Fibroblast of lung (primary cell): ENCODE measurements around the gene MARCHF6.

Experiments used
- EZH2 ChIP-seq: IDR thresholded peaks from 2 replicates; pipeline ENCODE4 v1.5.1; 2012; ENCODE audit warnings: low read length, control low read depth, mild to moderate bottlenecking; ENCODE audit errors: missing control alignments
- TF ChIP-seq, protein P1 (sequence below), 2 donors: IDR thresholded peaks in 1 of 2; conservative IDR thresholded peaks in 1 of 2; 1 replicate in 1 of 2; 2 replicates in 1 of 2; pipeline ENCODE4 v1.5.1; 2011 to 2012; ENCODE audit warnings: low read length in 2 of 2, control low read depth in 1 of 2, inconsistent platforms in 1 of 2, low read depth in 1 of 2, mild to moderate bottlenecking in 1 of 2

DNA sequence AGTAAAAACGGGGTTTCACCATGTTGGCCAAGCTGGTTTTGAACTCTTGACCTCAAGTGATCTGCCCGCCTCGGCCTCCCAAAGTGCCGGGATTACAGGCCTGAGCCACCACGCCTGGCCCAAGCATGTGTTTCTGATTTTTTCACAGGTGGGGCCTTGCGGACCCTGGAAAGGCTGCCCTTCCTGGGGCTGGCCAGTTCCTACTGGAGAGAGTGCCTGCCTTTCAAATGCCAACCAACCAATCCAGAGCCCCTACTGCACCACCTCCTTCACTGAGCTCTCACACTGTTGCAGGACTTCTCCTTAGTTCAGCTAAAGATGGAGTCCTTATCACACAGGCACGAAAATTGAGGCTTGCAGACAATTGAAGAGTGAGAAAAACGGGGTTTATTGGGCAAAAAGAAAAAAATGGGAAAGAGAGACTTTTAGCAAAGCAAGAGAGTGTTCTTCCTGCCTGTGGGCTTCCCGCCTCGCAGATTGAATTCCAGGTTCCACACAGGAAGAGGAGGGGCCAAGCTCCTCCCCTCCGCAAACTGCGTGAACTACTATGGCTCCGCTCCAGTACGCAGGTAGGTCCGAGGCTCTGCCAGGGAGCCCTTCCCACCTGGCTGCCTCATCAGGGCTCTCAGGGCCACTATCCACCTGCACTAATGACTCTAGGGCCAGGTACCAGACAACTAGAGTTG lies 37.5 kb upstream of the MARCHF6 start:
- TF ChIP-seq, protein P1, sequence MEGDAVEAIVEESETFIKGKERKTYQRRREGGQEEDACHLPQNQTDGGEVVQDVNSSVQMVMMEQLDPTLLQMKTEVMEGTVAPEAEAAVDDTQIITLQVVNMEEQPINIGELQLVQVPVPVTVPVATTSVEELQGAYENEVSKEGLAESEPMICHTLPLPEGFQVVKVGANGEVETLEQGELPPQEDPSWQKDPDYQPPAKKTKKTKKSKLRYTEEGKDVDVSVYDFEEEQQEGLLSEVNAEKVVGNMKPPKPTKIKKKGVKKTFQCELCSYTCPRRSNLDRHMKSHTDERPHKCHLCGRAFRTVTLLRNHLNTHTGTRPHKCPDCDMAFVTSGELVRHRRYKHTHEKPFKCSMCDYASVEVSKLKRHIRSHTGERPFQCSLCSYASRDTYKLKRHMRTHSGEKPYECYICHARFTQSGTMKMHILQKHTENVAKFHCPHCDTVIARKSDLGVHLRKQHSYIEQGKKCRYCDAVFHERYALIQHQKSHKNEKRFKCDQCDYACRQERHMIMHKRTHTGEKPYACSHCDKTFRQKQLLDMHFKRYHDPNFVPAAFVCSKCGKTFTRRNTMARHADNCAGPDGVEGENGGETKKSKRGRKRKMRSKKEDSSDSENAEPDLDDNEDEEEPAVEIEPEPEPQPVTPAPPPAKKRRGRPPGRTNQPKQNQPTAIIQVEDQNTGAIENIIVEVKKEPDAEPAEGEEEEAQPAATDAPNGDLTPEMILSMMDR (conservative IDR thresholded peaks at IDR 0.05 in 1 of 2, IDR thresholded peaks at IDR 0.05 in 1 of 2; ENCODE audit: low read depth in 1 of 2, low read length in 2 of 2), result no peak
- TF ChIP-seq EZH2, result no peak
